ENCODE results near the gene FGF1. TPM values are rescaled to one million over a fixed set of nuclear protein-coding genes. Genes with fewer than 3 reads are reported as not detected.

Gene FGF1
- total RNA-seq, 1 experiment from 2014 or later, result 3.2 TPM

DNA sequence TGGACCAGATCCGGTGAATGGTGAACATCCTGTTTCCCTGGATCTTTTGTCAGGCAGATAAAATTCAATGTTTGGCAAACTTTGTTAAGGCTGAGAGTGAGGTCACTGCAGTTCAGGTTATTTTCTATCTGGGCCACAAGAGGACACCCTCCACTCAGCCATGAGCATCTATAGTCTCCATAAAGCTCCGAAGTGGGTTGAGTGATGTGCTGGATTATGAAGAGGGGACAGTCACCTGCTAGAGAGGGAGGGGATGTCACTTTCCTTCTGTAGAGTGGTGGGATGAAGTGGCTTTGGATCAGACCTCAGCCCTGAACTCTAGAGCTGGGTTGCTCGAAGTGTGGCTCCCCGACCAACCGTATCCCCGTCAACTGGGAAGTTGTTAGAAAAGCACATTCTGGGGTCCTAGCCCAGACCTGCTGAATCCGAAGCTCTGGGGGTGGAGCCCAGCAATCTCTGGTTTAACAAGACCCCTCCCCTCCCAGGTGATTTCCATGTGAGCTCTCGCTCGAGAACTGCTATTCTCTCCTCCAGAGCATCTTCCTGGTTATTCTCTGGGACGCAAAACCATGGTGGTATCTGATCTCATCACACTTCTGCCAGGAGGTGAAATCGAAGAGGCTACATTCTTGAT is 31.8 kb upstream of the FGF1 start:
- H3K4me3 Mint-ChIP-seq, result no peak overlapping the region

More for the DNA sequence above, 31.8 kb upstream of the FGF1 start:
- H3K23me2 ChIP-seq (ENCODE audit: insufficient read length, low read depth, low read length, poor library complexity, severe bottlenecking), result peaks cover 2% of the 10 kb centered on the region
- H3K9ac ChIP-seq (ENCODE audit: extremely low read depth, insufficient read length, low read length), result no peak overlapping the region
- H3K23ac ChIP-seq (ENCODE audit: insufficient read length, low read depth, low read length), result no peak overlapping the region
- no peak overlapping the region for H2BK12ac ChIP-seq (ENCODE audit: insufficient read length, low read depth, low read length)
- peaks cover 51 to 59% of the 10 kb centered on the region in 2 experiments for H3K4me1 Mint-ChIP-seq
- no peaks in the 10 kb centered on the region for H3K9me3 Mint-ChIP-seq
- H3K4ac ChIP-seq (ENCODE audit: low read depth, low read length), result no peak overlapping the region
- no peaks in the 10 kb centered on the region for H3K27me3 ChIP-seq (ENCODE audit: insufficient read depth, low read length)
- no peak overlapping the region for H3T11ph ChIP-seq (ENCODE audit: low read length)
- no peak overlapping the region for H2BK15ac ChIP-seq (ENCODE audit: low read depth, low read length)
- no peak overlapping the region for H2AFZ ChIP-seq (ENCODE audit: low read length)
- no peaks in the 10 kb centered on the region for H4K20me1 ChIP-seq (ENCODE audit: control insufficient read depth, insufficient read depth, insufficient read length)
- no peak overlapping the region for H3K14ac ChIP-seq (ENCODE audit: insufficient read depth, low read length)
- no peaks in the 10 kb centered on the region for H3K79me2 ChIP-seq (ENCODE audit: insufficient read depth, low read length)
- peak; percentile 57 for DNase-seq
- peaks cover 14% of the 10 kb centered on the region; the same call in 1 of the 2 replicates for H3K4me1 ChIP-seq (ENCODE audit: insufficient read depth, low read length)
- H4K8ac ChIP-seq (replicated peaks; ENCODE audit: insufficient read length, low read depth, low read length), result no peak overlapping the region
- no peak overlapping the region for H3K4me2 ChIP-seq (ENCODE audit: insufficient read depth, insufficient read length, low read length)
- no peak overlapping the region for H3K18ac ChIP-seq (ENCODE audit: insufficient read length, low read depth, low read length)
- peaks cover 0 to 50% (median 0%) of the 10 kb centered on the region in 3 experiments; a peak in 2 of 7 replicates for H3K36me3 Mint-ChIP-seq (ENCODE audit: insufficient read depth in 1 of 3, low read depth in 3 of 3)
- TF ChIP-seq, protein P1, sequence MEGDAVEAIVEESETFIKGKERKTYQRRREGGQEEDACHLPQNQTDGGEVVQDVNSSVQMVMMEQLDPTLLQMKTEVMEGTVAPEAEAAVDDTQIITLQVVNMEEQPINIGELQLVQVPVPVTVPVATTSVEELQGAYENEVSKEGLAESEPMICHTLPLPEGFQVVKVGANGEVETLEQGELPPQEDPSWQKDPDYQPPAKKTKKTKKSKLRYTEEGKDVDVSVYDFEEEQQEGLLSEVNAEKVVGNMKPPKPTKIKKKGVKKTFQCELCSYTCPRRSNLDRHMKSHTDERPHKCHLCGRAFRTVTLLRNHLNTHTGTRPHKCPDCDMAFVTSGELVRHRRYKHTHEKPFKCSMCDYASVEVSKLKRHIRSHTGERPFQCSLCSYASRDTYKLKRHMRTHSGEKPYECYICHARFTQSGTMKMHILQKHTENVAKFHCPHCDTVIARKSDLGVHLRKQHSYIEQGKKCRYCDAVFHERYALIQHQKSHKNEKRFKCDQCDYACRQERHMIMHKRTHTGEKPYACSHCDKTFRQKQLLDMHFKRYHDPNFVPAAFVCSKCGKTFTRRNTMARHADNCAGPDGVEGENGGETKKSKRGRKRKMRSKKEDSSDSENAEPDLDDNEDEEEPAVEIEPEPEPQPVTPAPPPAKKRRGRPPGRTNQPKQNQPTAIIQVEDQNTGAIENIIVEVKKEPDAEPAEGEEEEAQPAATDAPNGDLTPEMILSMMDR (conservative IDR thresholded peaks at IDR 0.05), result peak; percentile 54
- H4K5ac ChIP-seq (ENCODE audit: insufficient read length, low read depth, low read length), result no peak overlapping the region
- H3K27me3 Mint-ChIP-seq (ENCODE audit: low read depth), result no peaks in the 10 kb centered on the region
- WGBS (ENCODE audit: extremely low coverage, insufficient read length, low lambda C conversion rate), result no CpG with 5 or more reads among the region's 11 CpGs
- H4K91ac ChIP-seq (ENCODE audit: insufficient read length, low read depth, low read length), result no peak overlapping the region
- H3K56ac ChIP-seq (ENCODE audit: insufficient read length, low read depth, low read length), result no peak overlapping the region
- no peak overlapping the region for H2BK120ac ChIP-seq (ENCODE audit: low read depth, low read length, poor library complexity, severe bottlenecking)
- H3K27ac ChIP-seq (ENCODE audit: insufficient read length, low read depth, low read length), result no peak overlapping the region
- H2AK5ac ChIP-seq (ENCODE audit: insufficient read length, low read length), result no peak overlapping the region
- H3K79me1 ChIP-seq (ENCODE audit: insufficient read depth, low read depth, low read length, poor library complexity, severe bottlenecking), result no peaks in the 10 kb centered on the region
- H3K9me3 ChIP-seq (ENCODE audit: control insufficient read depth, low read depth, low read length), result no peaks in the 10 kb centered on the region
- H2BK5ac ChIP-seq (ENCODE audit: insufficient read length, low read length), result no peak overlapping the region
- no peak overlapping the region for H2BK20ac ChIP-seq (ENCODE audit: low read depth, low read length, poor library complexity, severe bottlenecking)
- peak overlapping the region in 1 of 3 experiments; percentile 40; a peak in 3 of 7 replicates for H3K27ac Mint-ChIP-seq
